NCI-H345 treated with DMSO at 0.1 percent for 48 hours (cell line): ENCODE results near the gene CDC42EP4.
A peak's percentile ranks its signal among the peaks of the same experiment; 100 is the strongest.
"Not testable (repeated sequence)": the region's sequence is repeated elsewhere in the genome, so short reads cannot be mapped to it uniquely, and the experiment has no call there.

Experiments
- DNase-seq: peaks from one replicate; lab custom pipeline; 2025; ENCODE audit not compliant: unreplicated experiment; lab: John Stamatoyannopoulos, UW

Gene CDC42EP4

DNA sequence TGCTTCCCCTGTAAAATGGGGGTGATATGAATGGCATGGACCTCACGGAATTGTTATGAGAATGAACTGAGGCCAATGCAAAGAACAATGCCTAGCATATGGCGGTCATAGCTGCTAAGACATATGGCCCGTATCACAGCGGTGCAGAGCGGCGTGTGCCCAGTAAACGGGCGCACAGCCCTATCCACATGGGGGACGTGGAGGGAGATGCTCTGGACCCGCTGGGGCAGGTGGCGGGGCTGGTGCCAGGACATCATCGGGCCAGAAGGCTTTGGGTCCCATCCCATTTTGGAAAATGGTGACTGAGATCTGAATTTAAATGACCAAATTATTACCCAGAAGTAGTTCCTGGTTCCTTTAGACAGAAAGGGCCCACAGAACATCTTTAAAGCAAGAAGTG, 31.6 kb downstream of the CDC42EP4 start:
- DNase-seq = no peak

DNA sequence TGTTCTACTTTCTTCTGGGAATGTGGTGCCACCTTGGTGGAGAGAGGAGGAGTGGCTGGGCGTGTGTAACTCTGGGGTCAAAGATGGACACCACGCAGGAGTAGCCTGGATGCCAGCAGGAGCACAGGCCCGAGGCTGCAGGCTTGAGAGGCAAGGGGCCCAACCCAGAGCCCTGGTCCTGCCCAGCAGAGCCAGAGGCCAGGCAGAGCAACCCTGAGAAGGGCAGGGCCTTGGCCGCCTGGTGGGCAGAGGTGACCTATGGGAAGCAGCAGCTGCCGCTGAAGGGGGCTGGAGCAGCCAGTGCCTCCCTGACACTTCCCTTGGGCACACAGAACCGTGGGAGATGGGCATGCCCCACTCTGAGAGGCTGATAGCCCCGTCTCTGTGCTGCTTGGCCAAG, 32.1 kb downstream of the CDC42EP4 start:
- DNase-seq = no peak

DNA sequence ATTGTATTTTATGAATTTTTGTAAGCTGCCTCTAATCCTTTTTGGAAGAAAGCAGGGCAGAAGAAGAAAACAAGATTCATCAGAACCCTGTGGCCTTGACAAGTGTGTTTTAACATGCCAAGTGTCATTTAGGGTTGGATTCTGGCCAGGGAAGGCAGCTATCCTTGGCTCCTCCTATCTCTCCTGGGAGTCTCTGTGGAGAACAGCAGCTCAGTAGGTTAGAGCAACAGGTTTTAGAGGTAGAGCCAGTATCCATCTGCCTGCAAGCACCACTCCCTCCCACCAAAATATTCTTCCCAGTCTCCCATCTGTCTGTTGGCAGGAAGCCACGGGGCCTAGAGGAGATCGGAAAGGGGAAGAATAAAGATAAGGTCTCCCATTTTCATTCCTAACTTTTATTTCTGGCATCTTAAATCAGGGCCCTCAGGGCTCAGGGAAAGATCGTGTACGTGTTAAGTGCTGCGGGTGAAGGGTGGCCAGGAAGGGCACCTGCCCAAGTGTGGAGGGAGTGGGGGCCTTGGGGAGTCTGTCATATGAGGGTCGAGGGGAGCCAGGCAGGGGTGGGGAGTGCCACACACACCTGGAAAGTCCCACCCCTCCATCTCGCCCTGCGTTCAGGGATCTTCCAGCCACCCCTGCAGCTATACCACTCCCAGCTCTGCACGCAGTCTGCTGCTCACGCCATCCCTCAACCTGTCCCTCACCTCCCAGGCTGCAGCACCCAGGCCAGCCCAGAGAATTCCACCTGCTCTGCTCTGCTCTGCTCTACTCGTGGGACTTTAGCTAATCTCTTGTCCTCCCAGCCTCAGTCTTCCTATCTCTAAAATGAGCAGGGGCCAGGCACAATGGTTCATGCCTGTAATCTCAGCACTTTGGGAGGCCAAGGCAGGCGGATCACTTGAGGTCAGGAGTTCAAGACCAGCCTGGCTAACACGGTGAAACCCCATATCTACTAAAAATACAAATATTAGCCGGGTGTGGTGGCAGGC, 33.0 kb downstream of the CDC42EP4 start:
- DNase-seq = peak; percentile 91

DNA sequence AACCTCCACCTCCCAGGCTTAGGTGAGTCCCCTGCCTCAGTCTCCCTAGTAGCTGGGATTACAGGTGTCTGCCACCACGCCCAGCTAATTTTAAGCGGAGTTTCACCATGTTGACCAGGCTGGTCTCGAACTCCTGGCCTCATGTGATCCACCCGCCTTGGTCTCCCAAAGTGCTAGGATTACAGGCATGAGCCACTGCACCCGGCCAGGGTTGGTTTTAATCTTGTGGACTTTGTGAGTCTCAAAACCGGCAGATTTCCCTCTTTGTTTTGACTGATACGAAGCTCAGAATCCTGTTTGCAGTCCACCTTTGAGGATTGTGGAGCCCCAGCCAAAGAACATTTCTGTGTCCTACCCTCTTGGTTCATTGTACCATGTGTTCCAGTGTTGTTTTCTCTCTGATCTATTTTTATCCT, 33.7 kb downstream of the CDC42EP4 start:
- no peak for DNase-seq

DNA sequence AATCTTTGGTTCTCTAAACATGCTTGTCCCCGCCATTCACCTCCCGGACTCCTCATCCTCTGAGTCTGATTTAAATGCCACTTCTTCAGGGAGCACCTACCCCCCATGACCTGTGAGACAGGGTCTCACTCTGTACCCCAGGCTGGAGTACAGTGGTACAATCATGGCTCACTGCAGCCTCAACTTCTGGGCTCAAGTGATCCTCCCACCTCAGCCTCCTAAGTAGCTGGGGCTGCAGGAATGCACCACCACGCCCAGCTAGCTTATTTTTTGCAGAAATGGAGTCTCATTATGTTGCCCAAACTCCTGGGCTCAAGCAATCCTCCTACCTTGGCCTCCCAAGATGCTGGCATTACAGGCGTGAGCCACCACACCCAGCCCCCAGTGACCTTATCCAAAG, 37.3 kb downstream of the CDC42EP4 start:
- no peak for DNase-seq

DNA sequence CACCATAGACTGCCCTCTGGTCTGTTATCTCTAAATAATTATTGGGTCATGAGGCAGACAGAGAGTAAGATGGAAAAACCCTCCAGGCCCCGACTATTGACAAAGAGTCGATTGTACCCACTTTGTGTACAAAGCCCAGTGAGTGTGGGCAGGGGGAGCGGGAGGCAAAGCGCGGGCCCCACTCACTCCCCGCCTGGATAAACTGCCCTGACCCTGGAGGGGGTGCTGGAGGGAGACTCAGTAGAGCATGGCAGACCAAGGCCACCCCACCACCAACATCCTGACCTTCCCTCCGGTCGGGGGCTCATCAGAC, 38.9 kb downstream of the CDC42EP4 start:
- DNase-seq = no peak

DNA sequence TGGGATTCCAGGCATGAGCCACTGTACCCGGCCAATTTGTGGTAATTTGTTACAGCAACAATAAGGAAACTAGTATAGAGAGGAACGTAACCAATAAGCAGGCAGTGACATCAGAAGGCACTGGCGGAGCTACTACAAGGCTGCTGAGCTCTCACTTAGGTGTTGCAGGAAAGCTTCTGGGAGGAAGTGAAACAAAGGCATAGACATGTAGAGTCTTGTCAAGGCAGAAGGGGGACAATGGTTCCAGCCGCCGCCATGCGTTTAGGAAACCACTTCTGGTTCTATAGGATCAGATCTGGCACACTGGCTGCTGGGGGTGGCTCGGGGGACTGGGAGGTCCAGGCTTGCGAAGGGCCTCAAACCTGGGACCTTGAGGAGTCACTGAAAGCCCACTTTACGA, 40.7 kb downstream of the CDC42EP4 start:
- peak; percentile 54 for DNase-seq

DNA sequence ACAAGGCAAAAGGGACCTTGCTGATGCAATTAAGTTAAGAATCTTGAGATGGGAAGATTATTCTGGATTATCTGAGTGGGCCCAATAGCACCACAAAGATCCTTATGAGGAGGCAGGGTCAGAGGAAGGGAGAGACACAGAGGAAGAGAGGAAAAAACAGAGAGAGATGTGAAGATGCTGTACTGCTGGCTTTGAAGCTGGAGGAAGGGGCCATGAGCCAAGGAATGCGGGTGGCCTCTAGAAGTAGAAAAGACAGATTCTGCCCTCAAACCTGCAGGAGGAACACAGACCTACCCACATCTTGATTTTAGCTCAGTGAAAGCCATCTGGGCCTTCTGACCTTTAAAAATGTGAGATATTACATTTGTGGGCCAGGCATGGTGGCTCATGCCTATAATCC, 42.0 kb downstream of the CDC42EP4 start:
- no peak for DNase-seq

DNA sequence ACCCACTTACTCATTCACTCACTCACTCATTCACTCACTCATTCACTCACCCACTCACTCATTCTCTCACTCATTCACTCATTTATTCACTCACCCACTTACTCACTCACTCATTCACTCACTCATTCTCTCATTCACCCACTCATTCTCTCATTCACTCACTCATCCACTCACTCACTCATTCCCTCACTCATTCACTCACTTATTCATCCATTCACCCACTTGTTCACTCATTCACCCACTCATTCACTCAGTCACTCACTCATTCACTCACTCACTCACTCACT, 42.5 kb downstream of the CDC42EP4 start:
- no peak for DNase-seq

DNA sequence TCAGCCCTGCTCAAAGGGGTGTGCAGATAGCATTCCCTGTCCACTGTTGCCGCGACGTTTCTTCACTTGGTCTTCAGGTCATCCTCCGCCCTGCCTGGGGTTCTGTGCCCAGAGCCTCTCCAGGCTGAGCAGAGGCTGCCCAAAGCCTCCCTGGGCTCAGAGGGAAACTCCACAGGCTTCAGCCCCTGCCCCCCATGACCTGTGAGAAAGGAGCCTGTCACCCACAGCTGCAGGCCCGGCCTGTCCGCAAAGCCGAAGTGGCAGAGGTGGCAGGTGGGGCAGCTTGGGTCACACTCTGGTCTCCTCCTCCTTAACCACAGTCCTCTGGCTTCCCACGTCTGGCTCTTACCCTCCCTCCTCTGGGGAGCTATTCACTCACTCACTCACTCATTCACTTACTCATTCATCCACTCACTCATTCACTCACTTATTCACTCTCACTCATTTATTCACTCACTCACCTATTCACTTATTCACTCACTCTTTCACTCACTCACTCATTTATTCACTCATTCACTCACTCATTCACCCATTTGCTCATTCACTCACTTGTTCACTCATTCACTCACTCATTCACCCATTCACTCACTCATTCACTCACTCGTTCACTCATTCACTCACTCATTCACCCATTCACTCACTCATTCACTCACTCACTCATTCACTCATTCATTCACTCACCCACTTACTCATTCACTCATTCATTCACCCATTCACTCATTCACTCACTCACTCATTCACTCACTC, 43.0 kb downstream of the CDC42EP4 start:
- DNase-seq = no peak

DNA sequence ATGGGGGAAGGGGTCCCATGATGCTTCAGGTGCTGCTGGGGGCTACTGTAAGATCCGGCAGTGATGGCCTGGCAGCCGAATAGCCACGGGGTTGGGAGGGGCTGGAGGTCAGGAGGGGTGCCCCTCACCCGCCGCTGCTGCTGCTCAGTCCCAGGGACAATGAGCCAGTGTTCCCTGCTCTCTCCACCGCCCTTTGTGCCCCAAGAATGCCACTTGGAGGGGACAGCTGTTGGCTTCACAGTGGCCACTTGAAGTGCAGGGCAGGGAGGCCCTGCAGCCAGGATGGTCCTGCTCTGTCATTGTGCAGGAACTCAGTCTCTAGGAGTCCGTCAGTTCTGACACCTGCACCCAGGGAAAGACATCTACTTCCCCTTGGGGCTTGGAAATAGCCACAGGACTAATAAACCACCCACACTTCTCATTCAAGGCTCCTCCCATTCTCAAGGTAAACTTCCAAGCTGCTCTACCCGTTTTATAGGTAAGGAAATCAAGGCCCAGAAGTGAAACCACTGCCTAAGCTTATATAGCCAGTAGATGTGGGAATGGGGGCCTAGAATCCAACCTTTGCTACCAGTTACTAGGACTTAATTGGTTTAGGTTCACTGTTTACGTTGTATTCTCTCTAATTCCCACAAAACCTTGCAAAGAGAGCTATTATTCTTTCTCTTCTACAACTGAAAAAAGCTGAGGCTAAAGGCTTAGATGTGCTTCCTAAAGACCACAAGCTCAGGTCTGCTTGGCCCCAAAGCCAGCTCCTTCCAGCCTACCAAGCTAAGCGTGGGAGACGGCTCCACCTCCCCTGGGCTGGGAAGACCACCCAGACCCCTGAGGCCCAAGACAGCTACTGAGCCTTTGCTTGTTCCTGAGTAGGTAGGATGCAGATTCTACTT, 43.9 kb downstream of the CDC42EP4 start:
- DNase-seq = no peak

DNA sequence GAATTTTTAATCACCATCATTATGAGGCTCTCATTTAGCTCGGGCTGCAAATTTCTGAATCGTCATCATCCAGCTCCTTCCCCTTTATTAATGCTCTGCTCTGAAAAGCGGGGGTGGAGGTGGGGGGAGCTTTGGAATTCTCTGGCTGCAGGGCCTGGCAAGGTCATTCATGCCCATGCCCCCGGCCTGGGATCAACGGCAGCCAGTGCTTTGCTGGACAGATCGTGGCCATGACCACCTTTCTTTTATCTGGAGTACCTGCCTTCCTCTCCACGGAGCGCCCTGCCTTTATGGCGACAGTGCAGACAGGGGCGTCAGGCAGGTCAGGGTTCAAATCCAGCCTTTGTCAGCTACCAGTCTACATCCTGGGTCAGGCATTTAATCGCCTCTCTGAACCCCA, 45.0 kb downstream of the CDC42EP4 start:
- no peak for DNase-seq

DNA sequence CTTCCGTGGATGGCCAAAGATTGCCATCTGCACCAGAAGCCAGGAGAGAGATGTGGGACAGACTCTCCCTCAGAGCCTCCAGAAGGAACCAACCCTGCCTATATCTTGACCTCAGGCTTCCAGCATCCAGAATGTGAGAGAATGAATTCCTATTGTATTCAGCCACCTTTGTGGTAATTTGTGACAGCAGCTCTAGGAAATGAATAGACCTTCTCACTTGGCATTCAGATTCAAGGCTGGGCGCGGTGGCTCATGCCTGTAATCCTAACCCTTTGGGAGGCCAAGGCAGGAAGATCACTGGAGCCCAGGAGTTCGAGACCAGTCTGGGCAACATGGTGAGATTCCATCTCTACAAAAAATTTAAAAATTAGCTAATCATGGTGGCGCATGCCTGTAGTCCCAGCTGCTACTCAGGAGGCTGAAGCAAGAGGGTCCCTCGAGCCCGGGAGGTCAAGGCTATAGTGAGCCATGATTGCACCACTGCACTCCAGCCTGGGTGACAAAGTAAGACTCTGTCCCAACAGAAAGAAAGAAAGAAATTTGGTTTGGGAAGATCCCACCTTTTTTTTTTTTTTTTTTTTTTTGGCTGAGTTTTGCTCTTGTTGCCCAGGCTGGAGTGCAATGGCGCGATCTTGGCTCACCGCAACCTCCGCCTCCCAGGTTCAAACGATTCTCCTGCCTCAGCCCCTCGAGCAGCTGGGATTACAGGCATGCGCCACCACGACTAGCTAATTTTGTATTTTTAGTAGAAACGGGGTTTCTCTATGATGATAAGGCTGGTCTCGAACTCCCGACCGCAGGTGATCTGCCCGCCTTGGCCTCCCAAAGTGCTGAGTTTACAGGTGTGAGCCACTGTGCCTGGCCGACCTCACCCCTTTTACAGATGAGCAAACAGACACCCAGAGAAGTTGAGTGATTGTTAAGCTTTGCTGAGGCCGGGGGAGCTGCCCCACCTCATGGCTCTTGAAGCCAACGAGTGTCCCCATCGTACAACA, 45.9 kb downstream of the CDC42EP4 start:
- no peak for DNase-seq

DNA sequence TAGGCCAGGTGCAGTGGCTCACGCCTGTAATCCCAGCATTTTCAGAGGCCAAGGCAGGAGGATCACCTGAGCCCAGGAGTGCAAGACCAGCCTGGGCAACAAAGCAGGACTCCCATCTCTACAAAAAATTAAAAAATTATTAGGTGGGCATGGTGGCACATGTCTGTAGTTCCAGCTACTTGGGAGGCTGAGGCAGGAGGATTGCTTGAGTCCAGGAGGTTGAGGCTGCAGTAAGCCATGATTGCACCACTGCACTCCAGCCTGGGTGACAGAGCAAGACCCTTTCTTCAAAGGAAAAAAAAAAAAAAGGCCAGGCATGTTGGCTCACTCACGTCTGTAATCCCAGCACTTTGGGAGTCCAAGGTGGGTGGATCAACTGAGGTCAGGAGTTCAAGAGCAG, 47.4 kb downstream of the CDC42EP4 start:
- DNase-seq = not testable (repeated sequence)

DNA sequence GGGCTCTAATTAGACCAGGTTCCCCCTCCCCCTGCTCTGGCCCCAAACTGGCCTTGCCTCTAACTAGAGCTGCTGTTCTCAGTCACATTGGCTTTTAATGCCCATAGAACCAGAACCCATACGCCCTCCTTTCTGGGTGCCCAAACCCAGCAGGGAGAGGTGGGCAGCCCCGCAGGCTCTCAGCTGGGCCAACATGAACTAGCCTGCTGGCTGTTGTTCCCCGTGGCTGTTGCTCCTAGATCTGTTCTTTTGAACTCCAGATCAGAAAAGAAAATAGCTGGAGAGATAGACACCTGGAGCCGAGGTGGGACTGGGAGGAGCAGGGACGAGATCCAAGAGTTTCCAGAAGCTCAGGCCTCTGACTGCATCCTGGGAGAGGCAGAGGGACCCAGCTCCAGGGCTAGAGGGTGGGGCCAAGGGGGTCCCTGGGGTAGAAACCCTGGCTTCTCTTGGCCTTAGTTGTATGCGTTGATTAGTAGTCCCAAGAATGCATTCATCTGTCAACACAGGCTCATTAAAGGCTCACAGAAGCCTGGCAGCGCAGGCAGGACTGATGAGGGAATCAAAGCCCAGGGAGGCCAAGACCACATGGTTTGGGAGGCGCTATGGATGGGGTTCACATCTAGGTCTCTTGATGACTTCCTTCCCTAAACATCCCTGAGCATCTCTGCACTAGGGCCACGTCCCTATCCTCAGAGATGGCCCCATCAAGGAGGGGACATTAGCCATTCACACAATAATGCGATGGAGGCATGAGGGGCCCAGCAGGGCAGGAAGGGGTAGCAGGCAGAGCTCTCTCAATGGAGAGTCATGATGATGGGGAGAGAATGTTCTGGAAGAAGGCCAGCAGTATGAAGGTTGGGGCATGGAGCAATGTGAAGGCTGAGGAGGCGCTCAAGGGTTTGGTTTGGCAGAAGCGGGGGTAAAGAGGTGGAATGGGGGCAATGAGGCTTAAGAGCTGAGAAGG, 48.8 kb downstream of the CDC42EP4 start:
- DNase-seq = no peak

DNA sequence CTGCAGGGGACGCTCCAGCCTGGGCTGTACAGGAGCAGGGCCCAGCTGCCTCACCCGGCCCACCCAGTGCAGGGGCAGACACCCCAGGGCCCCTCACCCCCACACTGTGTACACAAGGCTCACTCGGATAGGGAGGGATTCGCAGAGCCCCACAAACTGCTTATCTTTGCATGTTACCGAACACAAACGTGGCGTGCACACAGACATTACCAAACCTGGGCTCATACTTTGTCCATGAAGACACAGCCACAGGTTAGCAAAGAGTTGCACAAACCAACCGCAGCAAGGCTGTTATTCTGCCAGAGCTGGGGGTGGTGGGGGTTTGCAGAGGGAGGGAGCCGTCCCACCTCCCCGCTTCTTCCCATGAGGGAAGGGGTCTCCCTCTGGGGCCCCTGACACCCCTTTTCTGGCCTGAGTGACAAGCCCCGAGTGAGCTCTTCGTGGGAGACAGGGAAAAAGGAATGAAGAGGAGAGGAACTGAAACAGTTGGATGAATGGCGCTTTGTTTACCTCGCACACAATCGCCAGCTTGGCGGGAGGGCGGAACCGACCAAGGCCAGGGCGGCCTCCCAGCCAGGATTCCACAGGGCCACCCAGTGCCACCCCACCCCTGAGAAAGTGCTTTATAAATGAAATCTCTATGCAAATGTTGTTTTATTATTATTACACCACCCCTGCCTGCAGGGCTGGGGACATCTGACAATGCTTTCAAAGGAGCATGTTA, 49.7 kb downstream of the CDC42EP4 start:
- no peak for DNase-seq

DNA sequence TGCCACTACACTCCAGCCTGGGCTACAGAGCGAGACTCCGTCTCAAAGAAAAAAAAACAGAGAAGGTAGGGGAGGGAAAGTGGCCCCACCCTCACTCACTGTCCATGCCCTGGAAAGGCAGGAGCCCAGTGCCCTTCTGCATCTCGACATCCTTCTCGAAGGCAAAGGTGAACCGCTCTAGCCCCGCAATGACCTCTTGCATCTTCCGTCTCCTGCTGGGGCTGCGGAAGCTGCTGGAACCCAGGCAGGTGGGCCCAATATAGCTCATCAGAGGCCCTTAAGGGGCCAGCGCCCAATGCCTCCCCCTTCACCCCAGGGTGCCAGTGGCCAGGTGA, 50.2 kb downstream of the CDC42EP4 start, which contains the start of gene CPSF4L:
Gene CPSF4L, minus strand, starts transcription at position 264 of the 335 bp plus-strand sequence. Its CDS starts 62 bp downstream, at position 202.
- DNase-seq = no peak

DNA sequence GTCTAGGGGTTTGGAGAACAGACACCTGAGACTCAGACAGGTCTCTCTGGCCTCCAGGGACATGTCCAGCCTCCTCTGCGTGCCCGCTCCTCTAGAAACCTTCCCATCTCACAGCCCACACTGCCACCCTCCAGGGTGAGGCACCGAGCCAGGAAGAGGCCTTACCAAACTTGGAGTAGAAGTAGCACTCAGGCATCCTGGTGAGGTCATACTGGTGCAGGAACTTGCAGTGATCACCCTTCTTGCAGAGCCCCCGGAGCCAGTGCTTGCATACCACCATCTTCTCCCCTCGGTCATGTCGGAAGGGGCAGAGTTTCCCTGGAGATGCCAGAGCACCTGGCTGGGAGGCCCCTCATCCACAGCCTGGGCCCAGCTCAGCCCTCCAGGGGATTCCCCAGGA, 54.3 kb downstream of the CDC42EP4 start:
- DNase-seq = no peak

DNA sequence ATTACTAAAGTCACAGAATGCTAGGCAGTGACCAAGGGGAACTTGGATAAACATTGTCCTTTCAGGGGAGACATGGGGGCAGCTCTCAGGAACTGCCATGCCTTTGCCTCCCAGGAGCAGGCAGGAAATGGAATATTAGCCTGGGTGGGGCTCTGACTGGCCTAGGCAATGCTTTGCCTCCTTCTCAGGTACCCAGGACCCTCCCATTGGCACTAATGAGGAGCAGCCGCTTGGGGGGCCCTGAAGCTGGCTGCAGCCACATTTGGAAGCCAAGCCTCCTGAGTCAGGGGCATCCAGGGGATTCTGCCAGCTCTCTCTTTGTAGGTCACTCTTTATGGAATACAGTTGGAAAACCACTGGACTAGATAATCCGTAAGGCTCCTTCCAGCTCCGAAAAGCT, 55.6 kb downstream of the CDC42EP4 start:
- DNase-seq = no peak
